ENCODE results near the gene ZBTB18.

DNA sequence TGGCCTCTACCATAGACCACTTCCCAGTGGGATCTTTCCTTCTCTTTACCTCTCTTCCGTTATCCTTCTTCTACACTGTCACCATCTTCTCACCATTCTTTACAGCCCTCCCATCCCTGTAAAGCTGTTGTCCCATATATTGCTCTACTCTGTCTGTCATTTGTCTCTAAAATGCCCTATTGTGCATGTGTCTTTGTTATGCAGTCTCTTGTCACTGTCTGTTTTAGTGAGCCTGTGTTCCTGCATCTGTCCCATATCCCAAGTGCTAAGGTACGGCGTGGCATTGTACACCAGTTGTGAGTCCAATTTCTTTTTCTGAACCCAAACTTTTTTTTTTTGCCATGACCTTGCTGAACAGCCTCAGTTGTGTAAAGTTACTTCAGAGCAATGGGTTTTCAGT, 8.8 kb upstream of the ZBTB18 start:
- TF ChIP-seq, protein P1, sequence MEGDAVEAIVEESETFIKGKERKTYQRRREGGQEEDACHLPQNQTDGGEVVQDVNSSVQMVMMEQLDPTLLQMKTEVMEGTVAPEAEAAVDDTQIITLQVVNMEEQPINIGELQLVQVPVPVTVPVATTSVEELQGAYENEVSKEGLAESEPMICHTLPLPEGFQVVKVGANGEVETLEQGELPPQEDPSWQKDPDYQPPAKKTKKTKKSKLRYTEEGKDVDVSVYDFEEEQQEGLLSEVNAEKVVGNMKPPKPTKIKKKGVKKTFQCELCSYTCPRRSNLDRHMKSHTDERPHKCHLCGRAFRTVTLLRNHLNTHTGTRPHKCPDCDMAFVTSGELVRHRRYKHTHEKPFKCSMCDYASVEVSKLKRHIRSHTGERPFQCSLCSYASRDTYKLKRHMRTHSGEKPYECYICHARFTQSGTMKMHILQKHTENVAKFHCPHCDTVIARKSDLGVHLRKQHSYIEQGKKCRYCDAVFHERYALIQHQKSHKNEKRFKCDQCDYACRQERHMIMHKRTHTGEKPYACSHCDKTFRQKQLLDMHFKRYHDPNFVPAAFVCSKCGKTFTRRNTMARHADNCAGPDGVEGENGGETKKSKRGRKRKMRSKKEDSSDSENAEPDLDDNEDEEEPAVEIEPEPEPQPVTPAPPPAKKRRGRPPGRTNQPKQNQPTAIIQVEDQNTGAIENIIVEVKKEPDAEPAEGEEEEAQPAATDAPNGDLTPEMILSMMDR (IDR thresholded peaks at IDR 0.05): no peak
- TF ChIP-seq POLR2AphosphoS5 (IDR thresholded peaks at IDR 0.05) (no peak), POLR2A (IDR thresholded peaks at IDR 0.05) (no peak), EP300 (IDR thresholded peaks at IDR 0.05) (no peak)
